Measurements from ENCODE around the gene PAX7.

Gene PAX7

DNA sequence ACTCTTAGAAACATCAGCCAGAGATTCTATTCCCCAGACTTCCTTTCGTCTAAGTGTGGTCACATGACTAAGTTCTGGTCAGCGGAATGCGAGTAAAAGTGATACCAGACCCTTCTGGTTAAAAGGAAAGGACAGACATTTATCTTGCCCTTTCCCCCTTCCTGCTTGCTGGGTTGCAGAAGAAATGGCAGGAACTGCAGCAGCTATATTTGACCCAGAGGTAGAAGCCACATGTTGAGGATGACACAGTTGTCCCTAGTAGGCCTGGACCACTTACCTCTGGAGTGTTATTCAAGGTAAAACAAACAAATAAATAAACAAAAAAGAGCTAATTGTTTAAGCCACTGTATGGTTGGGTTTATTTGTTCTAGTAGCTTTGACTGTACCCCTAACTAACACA lies 155.5 kb downstream of the PAX7 start:
- TF ChIP-seq CTCF (conservative IDR thresholded peaks at IDR 0.05) (no peak), ZFX (IDR thresholded peaks at IDR 0.05) (no peak)
- H3K27ac ChIP-seq, result no peak overlapping the region

DNA sequence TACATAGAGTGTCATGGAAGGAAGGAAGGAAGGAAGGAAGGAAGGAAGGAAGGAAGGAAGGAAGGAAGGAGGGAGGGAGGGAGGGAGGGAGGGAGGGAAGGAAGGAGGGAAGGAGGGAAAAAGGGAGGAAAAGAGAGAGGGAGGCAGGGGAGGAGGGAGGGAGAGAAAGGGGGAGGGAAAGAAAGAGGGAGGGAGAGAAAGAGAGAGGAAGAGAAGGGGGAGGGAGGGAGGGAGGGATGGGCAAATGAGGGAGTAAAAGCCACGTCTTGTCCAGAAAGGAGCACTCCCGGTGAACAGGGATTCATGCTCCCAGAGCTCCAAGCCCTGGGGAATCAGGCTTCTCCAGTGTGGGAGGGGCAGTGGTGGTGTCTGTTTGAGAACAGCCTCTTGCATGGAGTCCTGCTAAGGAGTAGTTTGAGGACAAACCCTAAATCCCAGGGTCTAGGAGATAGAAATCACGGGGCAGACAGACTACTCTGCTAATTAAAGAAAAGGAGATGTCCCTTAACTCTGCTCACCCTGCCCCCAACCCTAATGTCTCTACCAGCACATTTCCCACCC lies 157.3 kb downstream of the PAX7 start:
- TF ChIP-seq ZFX (IDR thresholded peaks at IDR 0.05), result no peak
- H3K27ac ChIP-seq, result no peak overlapping the region

DNA sequence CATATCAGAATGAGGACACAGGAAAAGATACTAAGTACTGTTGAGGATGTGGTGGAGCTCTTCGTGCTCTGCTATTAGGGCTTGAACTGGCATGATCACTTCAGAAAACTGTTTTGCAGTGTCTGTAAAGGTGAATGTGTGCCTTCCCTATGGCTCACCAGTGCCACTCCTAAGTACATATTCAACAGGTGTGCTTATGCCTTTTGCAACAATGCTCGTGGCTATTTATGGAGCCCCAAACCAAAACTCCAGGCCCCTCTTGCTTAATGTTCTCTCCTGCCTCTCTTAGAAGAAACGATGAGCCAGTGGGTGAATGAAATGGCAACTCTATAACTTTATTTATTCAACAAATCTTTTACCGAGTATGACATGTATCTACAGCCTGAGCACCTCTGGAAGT lies 158.6 kb downstream of the PAX7 start:
- no peak overlapping the region for H3K27ac ChIP-seq
- no peak for TF ChIP-seq ZFX (IDR thresholded peaks at IDR 0.05)
- no peak for TF ChIP-seq CTCF (conservative IDR thresholded peaks at IDR 0.05)

DNA sequence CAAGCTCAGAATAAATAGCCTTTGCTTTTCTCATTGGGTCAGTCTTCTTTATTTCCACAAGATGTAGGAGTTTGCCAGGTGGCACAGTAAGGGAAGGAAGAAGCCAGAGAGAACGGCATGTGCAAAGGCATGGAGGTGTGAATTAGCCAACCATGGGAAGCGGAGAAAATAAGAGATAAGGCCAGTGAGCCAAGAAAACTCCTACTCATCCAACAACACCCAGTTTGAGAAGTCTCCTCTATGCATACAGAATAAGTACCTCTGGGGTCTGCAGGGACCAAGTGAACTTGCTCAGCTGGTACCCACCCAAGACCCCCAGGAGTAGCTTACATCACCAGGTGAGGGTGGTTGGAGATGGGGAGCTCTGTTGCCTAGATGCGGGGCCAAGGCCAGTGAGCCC lies 162.1 kb downstream of the PAX7 start:
- no peak overlapping the region for H3K27ac ChIP-seq
- TF ChIP-seq ZFX (IDR thresholded peaks at IDR 0.05), result no peak
- TF ChIP-seq CTCF (conservative IDR thresholded peaks at IDR 0.05), result no peak

GRCh38 chr1:18793164-18793563 lies 162.5 kb downstream of the PAX7 start:
- TF ChIP-seq CTCF (conservative IDR thresholded peaks at IDR 0.05) (no peak), ZFX (IDR thresholded peaks at IDR 0.05) (no peak)
- H3K27ac ChIP-seq, result no peak overlapping the region

- TF ChIP-seq ZFX (IDR thresholded peaks at IDR 0.05) (no peak), CTCF (conservative IDR thresholded peaks at IDR 0.05) (no peak)
- no peak overlapping the region for H3K27ac ChIP-seq
These were observed 163.4 kb downstream of the PAX7 start for GRCh38 chr1:18794051-18794450.

GRCh38 chr1:18794561-18794960 lies 163.9 kb downstream of the PAX7 start:
- TF ChIP-seq ZFX (IDR thresholded peaks at IDR 0.05), result no peak
- no peak for TF ChIP-seq CTCF (conservative IDR thresholded peaks at IDR 0.05)
- no peak overlapping the region for H3K27ac ChIP-seq

- TF ChIP-seq ZFX (IDR thresholded peaks at IDR 0.05), result no peak
- TF ChIP-seq CTCF (conservative IDR thresholded peaks at IDR 0.05), result no peak
- H3K27ac ChIP-seq, result no peak overlapping the region
These were observed 164.5 kb downstream of the PAX7 start for GRCh38 chr1:18795002-18795689.

All from C4-2B (cell line).